Measurements from ENCODE around the gene TMEM164.

Gene TMEM164

DNA sequence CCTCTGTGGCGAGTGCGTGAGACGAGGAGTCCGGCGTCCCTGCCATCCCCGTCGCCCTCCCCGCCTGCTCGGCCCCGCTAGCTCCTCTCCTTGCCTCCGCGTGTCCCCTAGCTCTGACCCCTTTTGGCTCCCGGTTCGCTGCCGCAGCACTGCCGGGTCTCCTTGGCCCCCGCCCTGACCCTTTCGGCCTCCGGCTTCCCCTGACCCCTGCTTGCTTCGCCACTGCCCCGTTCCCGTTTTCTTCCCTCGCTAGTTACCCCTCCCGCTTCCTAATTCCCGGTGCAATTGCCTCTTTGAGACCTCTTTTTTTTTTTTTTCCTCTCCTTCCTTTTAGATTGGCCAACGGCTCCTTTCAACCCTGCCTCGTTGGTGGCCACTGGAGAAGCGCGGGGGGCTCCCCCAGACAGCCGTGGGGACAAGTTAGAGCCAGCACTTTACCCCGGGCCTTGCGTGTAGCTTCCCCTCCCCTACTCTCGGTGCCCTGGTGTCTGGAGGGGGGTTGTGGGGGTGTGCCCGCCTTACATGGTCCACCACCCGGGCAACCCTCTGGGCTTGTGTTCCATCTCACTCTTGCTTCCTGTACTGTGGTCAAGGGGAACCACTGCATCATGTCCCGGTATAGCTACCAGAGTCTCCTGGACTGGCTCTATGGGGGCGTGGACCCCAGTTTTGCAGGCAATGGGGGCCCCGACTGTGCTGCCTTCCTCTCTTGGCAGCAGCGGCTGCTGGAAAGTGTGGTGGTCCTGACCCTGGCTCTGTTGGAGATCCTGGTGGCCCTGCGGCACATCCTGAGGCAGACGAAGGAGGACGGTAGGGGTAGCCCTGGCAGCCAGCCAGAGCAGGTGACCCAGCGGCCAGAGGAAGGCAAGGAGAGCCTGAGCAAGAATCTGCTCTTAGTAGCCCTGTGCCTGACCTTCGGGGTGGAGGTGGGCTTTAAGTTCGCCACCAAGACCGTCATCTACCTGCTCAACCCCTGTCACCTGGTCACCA lies 548 bp downstream of the TMEM164 start:
- no peak for DNase-seq (ENCODE audit: low read depth, low spot score)

DNA sequence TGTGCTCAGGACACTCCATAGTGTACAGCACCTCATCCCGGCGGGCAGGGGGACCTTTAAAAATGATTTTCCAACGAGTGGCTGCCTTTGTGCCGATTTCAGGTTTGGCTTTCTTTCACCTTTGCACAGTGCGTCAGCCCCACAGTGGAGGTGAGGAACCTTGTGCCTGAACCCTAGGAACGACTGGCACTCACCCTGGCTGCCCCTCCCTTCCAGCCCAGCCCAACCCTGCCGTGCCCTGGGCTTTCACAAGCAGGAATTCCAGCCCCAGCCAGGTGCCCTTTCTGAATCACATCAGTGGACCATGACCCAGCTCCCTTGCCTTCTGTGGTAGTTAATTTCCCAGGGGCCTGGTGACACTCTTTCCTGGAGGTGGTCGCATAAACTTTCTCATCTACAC lies 1.3 kb downstream of the TMEM164 start:
- DNase-seq (ENCODE audit: low read depth, low spot score) = no peak

DNA sequence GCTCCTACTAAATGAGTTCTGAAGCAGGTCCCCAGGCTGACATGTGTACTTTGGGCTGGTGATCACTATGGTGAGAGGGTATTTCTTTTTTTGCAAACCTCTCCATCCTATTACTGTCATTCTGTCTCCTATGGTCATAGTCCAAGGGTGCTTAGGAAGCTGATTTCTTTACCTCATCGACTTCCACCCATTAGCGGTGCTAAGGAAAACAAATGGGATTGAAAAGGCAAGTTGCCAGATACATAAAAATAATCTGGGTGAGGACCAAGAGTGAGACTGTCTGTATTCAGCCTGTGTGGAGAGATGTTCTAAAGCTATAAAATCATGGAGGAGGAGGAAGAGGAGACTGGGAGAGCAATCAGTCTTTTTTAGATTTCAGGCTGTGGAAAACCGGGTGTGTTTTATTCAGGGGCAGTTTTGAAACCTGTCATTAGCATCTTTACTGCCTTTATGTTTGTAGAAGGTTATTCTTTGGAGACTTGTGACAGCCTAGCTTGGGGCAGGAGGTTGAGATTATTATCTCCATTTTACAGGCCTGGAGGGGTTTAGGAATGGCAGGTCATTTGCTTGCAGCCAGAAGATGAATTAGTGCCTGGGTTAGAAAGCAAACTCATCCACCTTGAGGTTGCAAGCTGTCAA lies 1.9 kb downstream of the TMEM164 start:
- no peak for DNase-seq (ENCODE audit: low read depth, low spot score)

DNA sequence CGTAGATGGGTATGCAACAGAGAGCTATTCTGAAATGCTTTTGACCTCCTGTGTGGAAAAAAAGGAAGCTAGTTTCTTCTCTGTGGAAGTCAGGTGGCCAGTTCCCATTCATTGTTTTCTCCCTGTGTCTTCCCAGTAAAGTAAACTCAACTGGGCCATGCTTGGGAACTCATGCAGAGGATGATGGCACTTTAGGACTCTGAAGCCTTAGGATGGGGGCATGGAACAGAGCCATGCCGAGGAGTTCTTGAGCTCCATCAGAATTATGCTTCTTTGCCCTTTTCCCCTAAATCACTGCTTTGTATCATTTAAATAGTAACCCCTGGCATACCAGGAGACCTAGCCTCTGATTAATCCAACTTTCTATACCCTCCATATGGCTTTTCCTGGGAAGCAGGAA lies 3.2 kb downstream of the TMEM164 start:
- DNase-seq (ENCODE audit: low read depth, low spot score) = no peak

DNA sequence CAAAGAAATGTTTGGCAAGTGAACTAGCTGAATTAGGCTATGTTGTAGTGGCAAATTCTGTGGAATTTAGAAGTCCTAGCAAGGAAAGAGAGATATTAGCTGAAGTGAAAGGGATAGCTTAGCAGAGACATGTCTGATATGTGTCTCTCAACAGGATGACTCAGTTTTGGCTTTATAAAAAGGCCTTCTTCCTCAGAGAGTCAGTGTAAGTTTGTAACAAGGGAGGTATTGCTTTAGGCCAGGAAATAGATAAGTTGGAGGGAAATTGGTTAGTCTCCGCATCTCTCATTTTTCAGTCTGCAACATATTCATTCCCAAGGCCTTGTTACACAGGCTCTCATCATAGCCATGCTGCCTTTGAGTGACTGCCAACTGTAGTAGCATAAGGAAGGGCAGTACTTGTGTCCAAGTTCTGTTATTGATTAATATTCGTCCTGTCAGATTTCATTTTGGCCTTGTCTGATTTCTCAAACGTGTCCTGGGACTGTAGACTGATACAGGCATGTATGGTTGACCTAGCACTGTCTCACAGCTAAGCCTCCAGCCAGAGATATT lies 4.0 kb downstream of the TMEM164 start:
- DNase-seq (ENCODE audit: low read depth, low spot score) = no peak

DNA sequence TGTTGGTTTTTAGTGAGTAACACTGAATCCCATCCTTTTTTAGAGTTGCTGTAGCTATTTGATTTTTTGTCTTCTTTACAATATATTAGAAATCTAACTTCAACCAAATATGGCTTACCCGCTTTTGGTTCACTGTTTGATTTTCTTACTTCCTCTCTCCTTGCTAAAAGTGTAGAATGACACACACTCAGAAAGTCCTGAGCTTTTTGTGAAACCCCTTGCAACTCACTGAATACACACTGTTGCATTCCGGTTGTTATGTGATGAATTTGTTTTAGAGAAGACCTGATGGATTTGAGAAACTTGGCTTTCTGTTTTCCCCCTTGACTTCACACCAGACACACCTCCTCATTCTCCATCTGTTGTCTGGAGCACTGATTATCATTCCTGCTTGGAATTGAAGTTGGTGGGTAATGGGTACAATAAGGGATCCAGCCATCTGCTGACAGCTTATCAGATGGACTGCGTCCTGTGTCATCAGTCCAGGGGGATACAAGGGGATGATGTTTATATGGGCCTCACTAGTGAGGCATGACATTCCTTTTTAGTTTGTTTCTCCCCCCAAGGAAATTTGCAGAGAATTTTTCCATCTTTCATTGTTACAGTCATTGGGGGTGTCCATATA lies 5.2 kb downstream of the TMEM164 start:
- DNase-seq (ENCODE audit: low read depth, low spot score) = no peak

DNA sequence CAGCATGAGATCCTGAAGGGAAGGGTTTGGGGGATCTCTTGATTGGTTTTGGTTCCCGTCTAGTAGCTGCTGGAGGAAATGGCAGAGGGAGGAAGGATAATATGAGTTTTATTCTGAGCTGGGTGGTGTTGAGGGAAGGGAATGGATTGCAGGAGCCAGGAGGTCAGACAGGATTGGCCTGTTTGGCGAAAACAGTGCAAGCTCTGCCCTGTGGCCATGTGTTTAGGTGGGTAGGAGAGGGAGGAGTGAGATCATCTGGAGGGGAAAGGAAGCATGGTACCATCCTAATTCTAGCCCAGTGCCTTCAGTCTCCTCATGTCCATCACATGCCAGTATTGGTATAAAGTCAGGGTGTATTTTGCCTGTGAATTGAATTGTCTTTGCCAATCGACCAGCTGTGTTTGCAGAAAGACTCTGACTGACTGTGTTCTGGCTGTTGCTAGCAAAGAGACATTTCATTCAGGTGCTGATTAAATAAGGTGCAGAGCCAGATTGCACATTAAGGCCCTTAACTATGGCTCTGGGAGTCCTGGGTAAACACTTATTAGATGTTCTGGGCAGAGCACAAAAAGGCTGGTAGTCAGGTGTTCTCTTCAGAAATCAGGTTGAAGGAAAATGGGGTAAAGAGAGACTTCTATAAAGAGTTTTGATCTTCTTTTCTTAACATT lies 10.0 kb downstream of the TMEM164 start:
- no peak for DNase-seq (ENCODE audit: low read depth, low spot score)

DNA sequence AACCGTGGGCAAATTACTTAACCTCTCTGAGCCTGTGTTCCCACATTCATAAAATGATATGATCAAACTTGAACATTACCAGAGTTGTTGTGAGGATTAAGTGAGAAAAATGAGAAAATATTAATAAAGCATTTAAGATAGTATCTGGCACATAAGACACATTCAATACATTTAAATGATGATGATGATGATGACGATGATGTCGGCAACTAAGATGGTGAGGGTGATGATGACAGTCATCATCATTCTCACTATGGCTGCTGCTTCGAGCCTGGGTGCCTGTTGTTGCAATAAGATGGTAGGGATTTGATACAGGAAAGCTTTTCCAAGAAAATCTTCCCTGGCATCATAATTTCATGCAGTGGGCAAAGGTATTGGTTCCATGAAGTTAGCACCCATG lies 11.1 kb downstream of the TMEM164 start:
- no peak for DNase-seq (ENCODE audit: low read depth, low spot score)

DNA sequence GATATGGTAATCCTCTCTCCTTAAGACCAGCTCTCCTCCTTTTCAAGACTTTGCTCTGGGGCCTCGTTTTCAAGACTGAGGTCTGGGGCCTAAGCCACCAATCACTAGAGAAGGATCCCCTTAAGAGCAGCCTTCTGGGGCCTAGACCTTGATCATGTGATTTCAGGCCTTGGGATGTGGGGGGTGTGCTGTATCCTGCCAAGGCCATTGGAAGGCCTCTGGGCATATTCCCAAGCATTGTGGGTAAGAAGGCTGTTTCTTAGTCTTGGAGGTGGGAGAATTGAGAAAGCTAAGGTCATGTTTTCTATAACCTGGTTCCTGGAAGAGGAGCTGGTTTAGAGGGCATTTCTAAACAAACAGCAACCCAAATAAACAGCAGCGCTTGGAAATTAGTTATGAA lies 12.1 kb downstream of the TMEM164 start:
- no peak for DNase-seq (ENCODE audit: low read depth, low spot score)

DNA sequence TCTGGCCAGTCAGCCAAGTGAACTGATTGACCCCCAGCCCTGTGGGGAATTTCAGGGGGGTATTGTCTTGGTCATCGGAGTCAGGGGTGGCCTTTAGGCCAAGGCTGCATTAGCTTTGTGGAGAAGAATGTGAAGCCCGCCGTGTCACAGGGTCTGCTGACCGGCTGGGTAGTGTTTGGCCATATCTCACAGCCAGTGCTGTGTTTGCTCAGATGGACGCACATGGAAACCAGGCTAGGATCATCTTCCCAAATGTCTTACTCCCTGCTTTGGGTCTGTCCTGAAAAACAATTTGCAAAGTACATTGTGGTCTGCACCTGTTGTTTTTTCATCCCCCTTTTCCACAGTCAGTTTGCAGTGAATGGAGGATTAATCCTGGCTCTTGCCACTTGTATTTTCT lies 13.0 kb downstream of the TMEM164 start:
- no peak for DNase-seq (ENCODE audit: low read depth, low spot score)

DNA sequence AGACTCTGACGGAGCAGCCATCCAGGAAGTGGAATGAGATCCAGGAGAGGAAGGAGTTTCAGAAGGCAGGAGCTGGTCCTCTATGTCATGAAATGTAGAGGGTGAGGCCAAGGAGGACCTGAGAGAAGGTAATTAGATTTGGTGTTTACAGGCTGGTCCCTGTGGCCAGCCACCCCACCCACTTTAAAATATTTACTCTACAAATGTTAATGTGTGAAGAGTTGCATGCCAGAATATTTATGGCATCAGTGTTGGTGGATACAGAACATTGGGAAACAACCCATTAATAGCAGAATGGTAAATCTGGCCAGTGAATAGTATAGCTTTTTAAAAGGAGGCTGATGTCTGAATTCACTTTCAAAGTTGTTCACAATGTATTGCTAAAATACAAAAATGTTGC lies 17.6 kb downstream of the TMEM164 start:
- DNase-seq (ENCODE audit: low read depth, low spot score) = no peak

DNA sequence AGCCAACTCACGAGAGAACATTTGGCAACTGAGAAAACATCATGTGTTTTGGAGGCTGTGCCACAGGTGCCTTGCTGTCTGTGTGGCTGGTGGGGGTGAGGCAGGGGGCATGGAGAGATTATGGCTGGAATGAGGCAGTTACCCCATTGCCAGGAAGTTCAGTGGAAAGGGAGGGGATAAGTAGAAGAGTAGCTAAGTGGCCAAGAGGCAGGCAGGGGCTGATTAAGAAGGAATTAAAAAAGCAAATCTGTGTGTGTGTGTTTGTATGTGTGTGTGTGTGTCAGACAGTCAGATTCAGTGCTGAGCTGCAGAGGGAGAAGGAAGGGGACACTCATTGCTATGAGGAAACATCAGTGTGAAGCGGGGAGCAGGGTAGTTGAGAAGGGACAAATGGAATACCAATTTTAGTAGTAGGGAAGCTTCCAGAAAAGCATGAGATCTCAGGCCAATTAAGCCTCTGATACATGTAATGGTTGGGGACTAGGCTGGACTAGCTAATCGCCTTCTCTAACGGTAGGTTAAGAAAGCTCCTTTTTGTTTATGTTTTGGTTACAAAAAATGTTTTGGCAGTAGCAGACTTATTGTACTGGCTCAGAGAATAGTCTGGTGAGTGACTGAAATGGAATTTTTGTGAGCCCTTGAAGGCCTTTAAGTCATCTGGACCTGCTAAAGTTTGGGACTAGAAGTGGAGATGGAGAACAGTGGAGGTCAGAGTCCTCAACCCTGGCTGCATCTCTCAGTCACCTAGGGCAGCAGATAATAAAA lies 18.5 kb downstream of the TMEM164 start:
- no peak for DNase-seq (ENCODE audit: low read depth, low spot score)

DNA sequence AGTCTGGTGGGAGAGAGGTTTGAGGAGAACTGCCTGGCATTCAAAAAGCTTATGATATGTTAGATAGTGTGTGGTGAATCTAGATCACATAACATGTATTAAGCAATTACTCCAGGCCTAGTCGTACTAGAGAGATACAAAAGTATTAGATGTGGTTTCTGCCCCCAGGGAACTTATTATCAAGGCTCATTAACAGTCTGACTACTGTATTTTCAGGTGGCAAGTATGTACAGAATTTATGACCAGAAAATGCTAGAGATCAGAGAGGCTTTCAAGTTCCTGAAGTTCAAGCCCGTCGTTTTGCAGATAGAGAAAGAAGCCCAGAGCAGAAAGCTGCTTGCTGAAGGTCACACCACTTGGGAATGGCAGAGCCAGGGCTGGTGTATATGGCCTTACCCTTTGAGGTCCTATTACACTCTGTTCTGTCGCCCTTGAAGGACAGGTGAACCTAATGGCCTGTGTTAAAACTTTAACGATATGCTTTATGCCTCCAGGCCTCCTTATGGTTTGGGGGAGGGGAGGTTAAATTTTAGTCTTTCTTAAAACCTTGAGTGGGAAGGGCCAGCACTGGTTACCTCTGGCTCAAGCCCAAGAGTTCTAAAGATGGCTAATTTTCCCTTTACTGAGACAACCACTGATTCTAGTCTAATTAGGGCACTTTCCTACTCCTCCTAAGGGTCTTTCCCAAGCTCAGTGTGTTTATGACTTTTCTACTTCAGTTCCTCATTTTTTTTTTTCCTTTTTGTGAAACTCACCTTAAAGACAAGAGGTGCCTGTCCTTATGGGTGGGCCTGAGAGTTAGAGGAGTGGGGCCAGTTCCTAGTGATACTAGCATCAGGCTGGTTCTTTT lies 19.9 kb downstream of the TMEM164 start:
- no peak for DNase-seq (ENCODE audit: low read depth, low spot score)

DNA sequence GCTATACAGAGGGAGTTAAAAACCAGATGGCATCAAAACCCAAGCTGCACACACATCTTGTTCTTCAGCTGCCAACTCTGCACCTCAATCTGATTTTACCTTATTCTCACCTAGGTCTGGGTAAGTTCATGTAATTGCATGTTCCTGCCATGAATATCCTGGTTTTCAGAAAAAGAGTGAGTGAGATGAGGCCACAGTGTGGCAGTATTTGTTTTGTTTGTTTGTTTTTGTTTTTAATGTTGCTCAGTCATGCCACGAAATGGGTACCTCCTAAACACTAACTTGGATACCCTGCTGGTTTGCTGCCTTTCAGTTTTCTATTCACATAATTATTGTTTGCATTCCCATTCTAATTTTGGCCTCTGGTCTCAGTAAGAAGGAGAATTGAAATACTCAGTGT lies 22.5 kb downstream of the TMEM164 start:
- DNase-seq (ENCODE audit: low read depth, low spot score) = no peak

DNA sequence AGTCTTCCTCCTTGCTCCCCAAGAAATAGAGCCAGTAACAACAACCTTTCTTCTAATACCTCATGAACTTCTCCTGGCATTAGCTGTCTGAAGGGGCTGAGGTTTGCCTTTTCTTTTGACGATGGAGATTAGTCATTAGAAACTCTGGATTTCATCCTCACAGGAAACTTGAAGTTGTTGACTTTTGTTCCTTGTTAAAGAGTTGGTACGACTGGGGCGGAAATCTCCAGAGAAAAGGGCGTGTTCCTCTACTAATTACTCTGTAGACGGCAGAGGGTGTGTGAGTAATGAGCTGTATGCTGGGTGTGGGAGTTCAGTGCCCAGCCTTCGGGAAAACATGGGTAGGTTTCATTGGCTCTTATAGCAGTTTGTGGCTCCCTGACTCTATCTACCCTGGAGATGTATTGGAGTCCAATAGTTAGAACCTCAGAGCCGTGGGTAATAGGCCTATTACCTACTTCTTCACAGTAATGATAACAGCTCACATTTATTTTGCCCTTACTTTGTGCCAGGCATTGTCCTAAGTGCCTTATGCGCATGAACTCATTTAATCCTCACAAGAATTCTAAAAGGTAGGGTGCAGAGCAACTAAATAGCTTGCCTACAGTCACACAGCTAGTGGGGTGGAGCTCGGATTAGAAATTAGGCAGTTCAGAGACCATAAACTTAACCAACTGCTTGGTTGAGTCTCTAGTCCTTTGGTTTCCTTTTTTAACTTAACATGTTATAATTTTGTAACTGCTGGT lies 23.4 kb downstream of the TMEM164 start:
- no peak for DNase-seq (ENCODE audit: low read depth, low spot score)

DNA sequence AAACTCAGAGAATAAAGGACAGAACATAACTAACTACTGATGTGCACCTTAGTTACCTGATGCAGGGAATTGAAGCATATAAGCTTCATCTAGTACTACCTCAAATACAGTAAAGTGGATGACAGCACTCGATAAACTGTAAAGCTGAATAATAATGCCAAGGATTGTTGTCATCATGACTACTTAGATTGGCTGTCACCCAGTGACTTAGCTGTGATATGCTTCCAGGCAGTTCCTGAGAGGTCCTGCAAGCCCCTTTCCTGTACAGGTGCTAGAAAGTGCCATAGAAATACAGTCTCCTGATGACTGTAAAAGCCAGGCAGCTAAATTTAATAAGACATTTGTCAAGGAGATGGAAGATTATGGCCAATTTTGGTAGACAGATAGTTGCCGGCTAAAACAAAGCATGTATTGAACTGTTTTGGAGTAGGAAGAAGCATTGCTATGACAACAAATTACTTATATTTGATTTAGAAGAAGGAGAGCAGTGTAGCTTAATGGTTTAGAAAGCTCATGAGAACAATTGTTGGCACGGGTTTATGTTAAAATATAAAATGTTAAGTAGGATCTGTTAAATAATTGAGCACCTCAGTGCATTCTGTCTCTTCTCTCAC lies 29.7 kb downstream of the TMEM164 start:
- no peak for DNase-seq (ENCODE audit: low read depth, low spot score)

DNA sequence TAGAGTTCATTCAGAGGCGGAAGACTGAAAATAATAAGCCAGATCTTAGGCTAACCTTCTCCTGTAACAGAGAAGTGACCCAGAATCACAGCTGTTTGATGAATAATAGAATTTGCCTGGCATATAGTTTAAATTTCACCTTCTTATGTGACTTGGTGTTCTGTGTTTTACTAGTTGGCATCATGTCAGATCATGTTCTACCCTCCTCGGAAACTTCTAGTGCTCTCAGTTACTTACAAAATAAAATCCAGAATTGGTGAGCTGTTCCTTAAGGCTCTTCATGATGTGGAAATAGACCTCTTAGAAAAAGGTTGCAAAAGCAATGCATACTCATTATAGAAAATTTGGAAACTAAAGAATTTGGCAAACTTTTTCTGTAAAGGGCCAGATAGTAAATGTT lies 31.1 kb downstream of the TMEM164 start:
- DNase-seq (ENCODE audit: low read depth, low spot score) = no peak

DNA sequence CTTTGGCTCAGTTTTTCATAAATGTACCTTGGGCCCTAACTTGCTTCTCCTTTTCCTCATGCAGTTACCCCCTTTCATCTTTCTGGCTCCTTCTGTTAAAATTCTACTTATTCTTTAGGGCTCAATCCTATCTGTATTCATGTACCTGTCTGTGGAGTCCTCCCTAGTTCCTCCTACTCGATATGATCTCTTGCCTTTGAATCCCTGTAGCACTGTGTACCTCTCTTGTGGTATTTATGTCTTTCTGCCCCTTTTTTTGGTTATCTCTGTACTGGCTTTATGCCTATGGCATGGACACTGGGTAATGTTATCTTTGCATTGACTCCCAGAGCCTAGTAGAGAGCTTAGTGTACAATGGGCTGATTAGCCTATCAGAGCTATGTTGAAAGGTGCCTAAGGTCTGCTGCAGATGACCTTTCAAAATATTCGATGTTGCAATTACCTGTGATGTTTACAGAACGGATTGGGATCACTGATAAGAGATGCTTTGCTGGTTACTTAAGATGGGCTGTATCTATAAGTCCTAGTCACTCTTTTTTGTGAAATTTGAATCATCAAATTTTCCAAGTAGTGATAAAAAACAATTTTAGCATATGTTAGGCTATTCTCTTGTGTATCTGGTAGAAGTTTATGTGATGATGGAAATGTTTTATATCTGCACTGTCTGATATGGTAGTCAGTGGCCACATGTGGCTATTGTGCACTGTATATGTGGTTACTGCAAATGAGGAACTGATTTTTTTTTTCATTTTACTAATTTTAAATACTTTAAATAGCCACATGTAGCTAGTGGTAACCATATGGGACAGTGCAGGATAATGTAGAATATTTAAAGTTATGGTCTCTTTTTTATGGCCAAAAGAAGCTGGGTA lies 33.5 kb downstream of the TMEM164 start:
- DNase-seq (ENCODE audit: low read depth, low spot score) = no peak
